Cortex of kidney (tissue), 1 donor: ENCODE data around the gene EVC.

Experiments used
- DNase-seq: peaks from one replicate; lab custom pipeline; 2025; lab: John Stamatoyannopoulos, UW

EVC gene

GRCh38 chr4:5732158-5732557 is 21.2 kb downstream of the EVC start:
- no peak for DNase-seq

GRCh38 chr4:5734853-5735252 is 23.9 kb downstream of the EVC start:
- DNase-seq, result no peak

GRCh38 chr4:5735463-5735862 is 24.5 kb downstream of the EVC start:
- DNase-seq, result no peak

- DNase-seq, result no peak
Observed at GRCh38 chr4:5738061-5738460, 27.1 kb downstream of the EVC start.

- DNase-seq, result no peak
Observed at GRCh38 chr4:5742388-5742787, 31.4 kb downstream of the EVC start.

- no peak for DNase-seq
Observed at GRCh38 chr4:5742968-5743367, 32.0 kb downstream of the EVC start.

- DNase-seq, result no peak
Observed at GRCh38 chr4:5746250-5746649, 35.2 kb downstream of the EVC start.

- DNase-seq, result no peak
Observed at GRCh38 chr4:5746829-5747737, 36.1 kb downstream of the EVC start.

GRCh38 chr4:5747738-5748375 is 36.9 kb downstream of the EVC start:
- no peak for DNase-seq

- DNase-seq, result no peak
Observed at GRCh38 chr4:5749568-5749967, 38.6 kb downstream of the EVC start.

GRCh38 chr4:5750052-5750945 is 39.3 kb downstream of the EVC start:
- no peak for DNase-seq

- DNase-seq, result no peak
Observed at GRCh38 chr4:5750946-5751665, 40.1 kb downstream of the EVC start.

GRCh38 chr4:5751666-5752375 is 40.8 kb downstream of the EVC start:
- DNase-seq, result no peak

GRCh38 chr4:5752376-5753184 is 41.6 kb downstream of the EVC start:
- DNase-seq, result no peak

- DNase-seq, result no peak
Observed at GRCh38 chr4:5753366-5753765, 42.4 kb downstream of the EVC start.

- DNase-seq, result no peak
Observed at GRCh38 chr4:5753766-5754528, 42.9 kb downstream of the EVC start.

- DNase-seq, result no peak
Observed at GRCh38 chr4:5754529-5754881, 43.5 kb downstream of the EVC start.

- no peak for DNase-seq
Observed at GRCh38 chr4:5755161-5755560, 44.2 kb downstream of the EVC start.

- no peak for DNase-seq
Observed at GRCh38 chr4:5755679-5756078, 44.7 kb downstream of the EVC start.

GRCh38 chr4:5756271-5756670 is 45.3 kb downstream of the EVC start:
- no peak for DNase-seq
